ENCODE data around the gene CFAP20DC. TPM values are rescaled to one million over a fixed set of nuclear protein-coding genes. Genes with fewer than 3 reads are reported as not detected.

Gene CFAP20DC
- total RNA-seq, 1 experiment from 2014 or later = 1.1 TPM

DNA sequence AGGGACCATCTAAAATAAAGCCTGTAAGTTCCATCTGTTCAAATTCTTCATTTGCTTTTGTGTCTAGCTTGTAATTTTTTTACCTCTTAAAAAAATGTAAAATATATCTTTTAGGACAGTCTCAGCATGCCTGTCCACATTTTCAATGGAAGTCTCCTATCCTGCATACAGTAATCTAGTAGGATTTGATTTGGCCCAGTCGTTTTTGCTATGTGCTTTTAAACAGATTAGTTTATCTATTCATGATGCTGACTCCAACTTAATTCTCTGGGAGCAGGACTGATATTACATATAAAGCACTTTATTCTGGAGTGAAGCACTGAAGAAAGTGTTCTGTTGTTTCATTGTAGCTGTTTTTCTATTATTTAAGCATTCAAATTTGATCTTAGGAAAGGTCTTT, 38.9 kb upstream of the CFAP20DC start:
- no TSS peak for BruUV-seq (replicated peaks)
- Mint-ChIP-seq H3K4me1 (ENCODE audit: insufficient read depth, unreplicated experiment) (peaks cover 6% of the 10 kb centered on the region), H3K27me3 (ENCODE audit: insufficient read depth, unreplicated experiment) (no peaks in the 10 kb centered on the region), H3K36me3 (ENCODE audit: insufficient read depth, unreplicated experiment) (no peaks in the 10 kb centered on the region), H3K9me3 (ENCODE audit: unreplicated experiment) (peaks cover 7% of the 10 kb centered on the region), H3K27ac (ENCODE audit: low read depth, unreplicated experiment) (no peak overlapping the region), H3K4me3 (ENCODE audit: unreplicated experiment) (no peak overlapping the region)
- ChIA-PET CTCF (no interaction called here), POLR2A (interaction anchor here (0.6 kb wide), 1 partner anchor 500 kb away, joined by 3 read pairs; no protein-coding TSS in a partner anchor)
- TF ChIP-seq, protein P1, sequence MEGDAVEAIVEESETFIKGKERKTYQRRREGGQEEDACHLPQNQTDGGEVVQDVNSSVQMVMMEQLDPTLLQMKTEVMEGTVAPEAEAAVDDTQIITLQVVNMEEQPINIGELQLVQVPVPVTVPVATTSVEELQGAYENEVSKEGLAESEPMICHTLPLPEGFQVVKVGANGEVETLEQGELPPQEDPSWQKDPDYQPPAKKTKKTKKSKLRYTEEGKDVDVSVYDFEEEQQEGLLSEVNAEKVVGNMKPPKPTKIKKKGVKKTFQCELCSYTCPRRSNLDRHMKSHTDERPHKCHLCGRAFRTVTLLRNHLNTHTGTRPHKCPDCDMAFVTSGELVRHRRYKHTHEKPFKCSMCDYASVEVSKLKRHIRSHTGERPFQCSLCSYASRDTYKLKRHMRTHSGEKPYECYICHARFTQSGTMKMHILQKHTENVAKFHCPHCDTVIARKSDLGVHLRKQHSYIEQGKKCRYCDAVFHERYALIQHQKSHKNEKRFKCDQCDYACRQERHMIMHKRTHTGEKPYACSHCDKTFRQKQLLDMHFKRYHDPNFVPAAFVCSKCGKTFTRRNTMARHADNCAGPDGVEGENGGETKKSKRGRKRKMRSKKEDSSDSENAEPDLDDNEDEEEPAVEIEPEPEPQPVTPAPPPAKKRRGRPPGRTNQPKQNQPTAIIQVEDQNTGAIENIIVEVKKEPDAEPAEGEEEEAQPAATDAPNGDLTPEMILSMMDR (IDR thresholded peaks at IDR 0.05; ENCODE audit: unreplicated experiment) = no peak
- no peak for DNase-seq (ENCODE audit: unreplicated experiment)
- intact Hi-C loops (cut with micrococcal nuclease) = no loop called here

DNA sequence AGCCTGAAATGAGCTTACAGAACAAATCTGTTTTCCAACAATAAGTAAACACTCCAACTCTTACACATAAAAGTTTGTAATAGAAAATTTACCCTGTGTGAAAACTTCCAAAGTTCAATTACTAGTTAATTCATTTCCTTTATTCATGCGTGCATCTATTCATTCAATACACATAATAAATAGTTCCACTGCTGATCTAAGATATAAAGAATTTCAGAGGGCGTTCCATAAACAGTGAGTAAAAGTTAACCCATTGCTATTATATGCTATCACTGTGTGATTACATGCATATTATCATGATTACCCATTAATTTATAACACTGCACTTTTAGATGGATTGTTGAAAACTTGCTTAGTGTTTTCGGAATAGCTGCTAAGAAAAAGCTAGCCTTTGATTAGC, 36.2 kb upstream of the CFAP20DC start:
- TF ChIP-seq, protein P1 (IDR thresholded peaks at IDR 0.05; ENCODE audit: unreplicated experiment) = no peak
- CTCF ChIA-PET = interaction anchor here (0.6 kb wide), 1 partner anchor 300 kb away, joined by 3 read pairs; no protein-coding TSS in a partner anchor
- Mint-ChIP-seq H3K36me3 (ENCODE audit: insufficient read depth, unreplicated experiment) (no peaks in the 10 kb centered on the region), H3K27ac (ENCODE audit: low read depth, unreplicated experiment) (no peak overlapping the region), H3K9me3 (ENCODE audit: unreplicated experiment) (peaks cover 7% of the 10 kb centered on the region), H3K27me3 (ENCODE audit: insufficient read depth, unreplicated experiment) (no peaks in the 10 kb centered on the region), H3K4me1 (ENCODE audit: insufficient read depth, unreplicated experiment) (peaks cover 6% of the 10 kb centered on the region), H3K4me3 (ENCODE audit: unreplicated experiment) (no peak overlapping the region)
- no TSS peak for BruUV-seq (replicated peaks)
- no peak for DNase-seq (ENCODE audit: unreplicated experiment)
- intact Hi-C loops (cut with micrococcal nuclease) = no loop called here
- POLR2A ChIA-PET = interaction anchor here (1.0 kb wide), 1 partner anchor 30 kb away, joined by 3 read pairs; no protein-coding TSS in a partner anchor

DNA sequence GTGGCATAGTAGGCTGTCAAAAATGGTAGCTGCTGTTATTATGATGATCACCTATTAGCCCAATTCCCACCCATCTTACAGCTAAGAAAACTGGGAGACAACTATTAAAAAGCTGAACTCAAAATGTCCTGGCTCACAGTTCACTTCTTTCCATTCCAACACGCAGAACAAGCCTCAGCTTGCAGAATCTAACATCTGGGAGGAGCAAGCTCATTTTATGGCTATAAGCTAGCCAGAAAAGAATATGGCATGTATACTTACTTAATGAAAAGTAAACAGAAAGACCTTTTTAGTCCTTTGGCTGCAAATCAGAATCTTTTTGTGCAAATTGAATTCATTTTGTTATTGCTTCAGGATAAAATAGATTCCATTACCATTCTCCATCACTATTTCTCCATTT, 34.8 kb upstream of the CFAP20DC start:
- DNase-seq (ENCODE audit: unreplicated experiment) = peak; percentile 40
- Mint-ChIP-seq H3K36me3 (ENCODE audit: insufficient read depth, unreplicated experiment) (no peaks in the 10 kb centered on the region), H3K4me1 (ENCODE audit: insufficient read depth, unreplicated experiment) (peaks cover 6% of the 10 kb centered on the region), H3K27ac (ENCODE audit: low read depth, unreplicated experiment) (no peak overlapping the region), H3K4me3 (ENCODE audit: unreplicated experiment) (no peak overlapping the region), H3K27me3 (ENCODE audit: insufficient read depth, unreplicated experiment) (no peaks in the 10 kb centered on the region), H3K9me3 (ENCODE audit: unreplicated experiment) (peaks cover 7% of the 10 kb centered on the region)
- no TSS peak for BruUV-seq (replicated peaks)
- ChIA-PET POLR2A (interaction anchor here (0.8 kb wide), 1 partner anchor 8 kb away, joined by 3 read pairs; no protein-coding TSS in a partner anchor), CTCF (interaction anchor here (1.1 kb wide), 1 partner anchor 39 kb away, joined by 3 read pairs; no protein-coding TSS in a partner anchor)
- TF ChIP-seq, protein P1 (IDR thresholded peaks at IDR 0.05; ENCODE audit: unreplicated experiment) = no peak
- intact Hi-C loops (cut with micrococcal nuclease) = no loop called here

DNA sequence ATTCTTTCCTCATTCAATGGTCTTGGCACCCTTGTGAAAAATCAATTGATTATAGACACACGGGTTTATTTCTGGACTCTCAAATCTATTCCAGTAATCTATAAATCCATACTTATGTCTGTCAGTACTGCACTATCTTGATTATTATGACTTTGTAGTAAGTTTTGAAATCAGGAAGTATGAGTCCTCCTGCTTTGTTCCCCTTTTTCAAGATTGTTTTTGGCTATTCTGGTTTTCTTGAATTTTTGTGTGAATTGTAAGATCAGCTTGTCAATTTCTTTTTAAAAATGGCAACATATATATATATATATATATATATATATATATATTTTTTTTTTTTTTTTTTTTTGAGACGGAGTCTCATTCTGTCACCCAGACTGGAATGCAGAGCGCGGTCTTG, 32.3 kb upstream of the CFAP20DC start:
- no peak for DNase-seq (ENCODE audit: unreplicated experiment)
- no peak overlapping the region for H3K4me3 Mint-ChIP-seq (ENCODE audit: unreplicated experiment)
- H3K4me1 Mint-ChIP-seq (ENCODE audit: insufficient read depth, unreplicated experiment) = peaks cover 6% of the 10 kb centered on the region
- peaks cover 4% of the 10 kb centered on the region for H3K9me3 Mint-ChIP-seq (ENCODE audit: unreplicated experiment)
- ChIA-PET POLR2A (no interaction called here), CTCF (interaction anchor here (0.7 kb wide), 1 partner anchor 20 kb away, joined by 3 read pairs; no protein-coding TSS in a partner anchor)
- intact Hi-C loops (cut with micrococcal nuclease) = no loop called here
- no peaks in the 10 kb centered on the region for H3K36me3 Mint-ChIP-seq (ENCODE audit: insufficient read depth, unreplicated experiment)
- TF ChIP-seq, protein P1 (IDR thresholded peaks at IDR 0.05; ENCODE audit: unreplicated experiment) = no peak
- BruUV-seq (replicated peaks) = no TSS peak
- H3K27ac Mint-ChIP-seq (ENCODE audit: low read depth, unreplicated experiment) = no peak overlapping the region
- no peaks in the 10 kb centered on the region for H3K27me3 Mint-ChIP-seq (ENCODE audit: insufficient read depth, unreplicated experiment)

All from MCF 10A (cell line).